ENCODE measurements around the gene ZHX3.

The ZHX3 gene

DNA sequence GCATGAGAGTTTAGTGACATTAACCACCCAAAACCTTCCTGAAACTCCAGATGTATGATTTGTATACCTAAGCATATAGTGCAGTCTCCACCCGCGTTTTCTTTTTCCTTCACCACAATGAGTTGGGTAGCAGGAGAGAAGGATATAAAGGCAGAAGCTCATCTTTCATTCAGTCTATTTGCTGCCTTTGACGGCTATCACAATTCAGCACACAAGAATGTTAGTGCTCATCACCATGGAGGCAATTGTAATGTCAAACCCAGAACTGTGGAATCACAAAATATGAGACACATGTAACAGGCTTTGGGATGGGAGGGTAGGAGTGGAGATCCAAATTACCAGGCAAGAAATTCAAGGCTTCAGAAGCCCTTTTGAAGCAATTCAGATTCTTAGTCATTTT lies 17.6 kb downstream of the ZHX3 start:
- Histone ChIP-seq H3K9me3 (no peaks in the 10 kb centered on the region), H3K27ac (no peak overlapping the region), H3K36me3 (no peaks in the 10 kb centered on the region), H3K4me3 (ENCODE audit: low read depth in 1 of 2, low read length in 1 of 2) (no peak overlapping the region), H3K27me3 (peaks cover 10% of the 10 kb centered on the region), H3K4me1 (ENCODE audit: control insufficient read depth in 1 of 2, insufficient read depth in 1 of 2, low read depth in 1 of 2, low read length in 1 of 2) (no peaks in the 10 kb centered on the region)
- TF ChIP-seq, protein P1, sequence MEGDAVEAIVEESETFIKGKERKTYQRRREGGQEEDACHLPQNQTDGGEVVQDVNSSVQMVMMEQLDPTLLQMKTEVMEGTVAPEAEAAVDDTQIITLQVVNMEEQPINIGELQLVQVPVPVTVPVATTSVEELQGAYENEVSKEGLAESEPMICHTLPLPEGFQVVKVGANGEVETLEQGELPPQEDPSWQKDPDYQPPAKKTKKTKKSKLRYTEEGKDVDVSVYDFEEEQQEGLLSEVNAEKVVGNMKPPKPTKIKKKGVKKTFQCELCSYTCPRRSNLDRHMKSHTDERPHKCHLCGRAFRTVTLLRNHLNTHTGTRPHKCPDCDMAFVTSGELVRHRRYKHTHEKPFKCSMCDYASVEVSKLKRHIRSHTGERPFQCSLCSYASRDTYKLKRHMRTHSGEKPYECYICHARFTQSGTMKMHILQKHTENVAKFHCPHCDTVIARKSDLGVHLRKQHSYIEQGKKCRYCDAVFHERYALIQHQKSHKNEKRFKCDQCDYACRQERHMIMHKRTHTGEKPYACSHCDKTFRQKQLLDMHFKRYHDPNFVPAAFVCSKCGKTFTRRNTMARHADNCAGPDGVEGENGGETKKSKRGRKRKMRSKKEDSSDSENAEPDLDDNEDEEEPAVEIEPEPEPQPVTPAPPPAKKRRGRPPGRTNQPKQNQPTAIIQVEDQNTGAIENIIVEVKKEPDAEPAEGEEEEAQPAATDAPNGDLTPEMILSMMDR (IDR thresholded peaks at IDR 0.05): no peak

DNA sequence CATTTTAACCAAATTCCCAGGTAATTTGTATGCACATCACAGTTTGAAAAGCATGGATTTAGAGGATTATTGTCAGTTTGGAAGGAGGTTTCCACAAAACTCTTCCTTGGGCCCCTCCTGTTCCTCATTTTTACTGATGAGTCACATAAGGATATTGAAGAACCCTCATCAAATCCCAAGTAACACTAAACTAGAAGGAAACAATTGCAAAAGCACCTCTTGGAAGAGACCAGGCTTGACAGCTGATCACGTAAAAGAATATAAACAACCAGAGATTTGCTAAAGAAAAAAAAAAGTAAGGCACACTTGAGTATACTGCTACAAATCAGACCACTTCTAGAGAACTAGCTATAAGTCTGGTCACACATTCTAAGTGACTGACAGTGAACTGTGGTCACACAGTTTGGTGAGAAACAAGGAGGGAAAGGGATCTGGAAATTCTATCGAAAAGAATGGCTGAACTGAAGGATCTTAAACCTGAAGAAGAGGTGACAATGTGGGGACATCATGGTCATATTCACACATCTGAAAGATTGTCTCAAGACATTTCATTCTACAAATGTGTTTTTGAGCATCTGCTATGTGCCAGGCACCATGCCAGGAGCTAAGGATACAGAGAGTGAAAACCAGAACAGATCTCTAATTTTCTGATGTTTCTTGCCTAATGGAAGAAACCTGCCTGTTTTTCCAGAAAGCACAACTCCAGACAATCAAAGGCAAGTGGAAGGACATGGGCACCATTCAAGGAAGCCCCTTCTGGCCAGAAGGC lies 24.1 kb downstream of the ZHX3 start:
- Histone ChIP-seq H3K36me3 (no peaks in the 10 kb centered on the region), H3K27ac (no peak overlapping the region), H3K9me3 (no peaks in the 10 kb centered on the region), H3K27me3 (peaks cover 54% of the 10 kb centered on the region), H3K4me1 (ENCODE audit: control insufficient read depth in 1 of 2, insufficient read depth in 1 of 2, low read depth in 1 of 2, low read length in 1 of 2) (peaks cover 3 to 11% of the 10 kb centered on the region in 2 experiments), H3K4me3 (ENCODE audit: low read depth in 1 of 2, low read length in 1 of 2) (no peak overlapping the region)
- TF ChIP-seq, protein P1 (IDR thresholded peaks at IDR 0.05): no peak

DNA sequence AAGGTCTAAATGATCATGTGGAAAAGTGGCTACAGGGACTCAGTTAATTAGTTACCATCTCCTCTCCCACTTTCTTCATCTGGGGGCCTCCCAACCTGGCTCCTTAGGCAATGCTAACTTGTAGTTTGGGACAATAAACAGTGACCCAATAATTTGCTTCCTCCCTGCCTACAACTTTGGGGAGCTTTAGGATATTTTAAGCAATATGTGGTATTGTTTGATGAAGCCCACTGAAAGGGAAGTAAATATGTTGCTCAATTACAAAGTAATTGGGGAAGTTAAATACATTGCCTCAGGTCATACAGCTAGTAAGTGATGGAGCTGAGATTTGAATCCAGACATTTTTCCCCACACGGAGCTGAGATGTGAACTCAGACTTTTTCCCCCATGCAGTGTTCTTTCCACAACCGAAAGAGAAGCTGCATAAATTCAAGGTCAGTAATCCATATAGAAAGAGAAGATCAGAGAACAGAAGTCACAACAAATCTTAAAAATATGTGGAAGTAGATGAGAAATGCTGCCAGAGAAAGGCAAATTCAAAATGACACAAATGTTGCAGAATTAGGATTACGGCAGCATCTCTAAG lies 26.6 kb downstream of the ZHX3 start:
- Histone ChIP-seq H3K4me3 (ENCODE audit: low read depth in 1 of 2, low read length in 1 of 2) (no peak overlapping the region), H3K27me3 (peaks cover 44% of the 10 kb centered on the region), H3K9me3 (no peaks in the 10 kb centered on the region), H3K4me1 (ENCODE audit: control insufficient read depth in 1 of 2, insufficient read depth in 1 of 2, low read depth in 1 of 2, low read length in 1 of 2) (peaks cover 3 to 11% of the 10 kb centered on the region in 2 experiments), H3K27ac (no peak overlapping the region), H3K36me3 (no peaks in the 10 kb centered on the region)
- TF ChIP-seq, protein P1 (IDR thresholded peaks at IDR 0.05): no peak

DNA sequence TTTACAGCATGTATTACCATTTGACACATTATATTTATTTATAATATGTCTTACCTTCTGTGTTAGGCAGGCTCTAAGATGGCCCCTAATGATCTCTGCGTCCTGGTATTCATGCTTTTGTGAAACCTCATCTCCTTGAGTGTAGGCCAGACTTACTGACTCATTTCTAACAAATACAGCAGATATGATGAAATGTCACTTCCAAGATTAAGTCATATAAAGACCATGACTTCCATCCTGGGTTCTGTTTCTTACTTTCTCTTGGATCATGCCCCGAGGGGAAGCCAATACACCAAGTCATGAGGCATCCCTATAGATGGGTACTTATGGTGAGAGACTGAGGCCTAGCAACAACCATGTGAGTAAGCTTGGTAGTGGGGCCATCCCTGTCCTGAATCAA lies 30.2 kb downstream of the ZHX3 start:
- no peaks in the 10 kb centered on the region for H3K36me3 ChIP-seq
- TF ChIP-seq, protein P1 (IDR thresholded peaks at IDR 0.05): no peak

DNA sequence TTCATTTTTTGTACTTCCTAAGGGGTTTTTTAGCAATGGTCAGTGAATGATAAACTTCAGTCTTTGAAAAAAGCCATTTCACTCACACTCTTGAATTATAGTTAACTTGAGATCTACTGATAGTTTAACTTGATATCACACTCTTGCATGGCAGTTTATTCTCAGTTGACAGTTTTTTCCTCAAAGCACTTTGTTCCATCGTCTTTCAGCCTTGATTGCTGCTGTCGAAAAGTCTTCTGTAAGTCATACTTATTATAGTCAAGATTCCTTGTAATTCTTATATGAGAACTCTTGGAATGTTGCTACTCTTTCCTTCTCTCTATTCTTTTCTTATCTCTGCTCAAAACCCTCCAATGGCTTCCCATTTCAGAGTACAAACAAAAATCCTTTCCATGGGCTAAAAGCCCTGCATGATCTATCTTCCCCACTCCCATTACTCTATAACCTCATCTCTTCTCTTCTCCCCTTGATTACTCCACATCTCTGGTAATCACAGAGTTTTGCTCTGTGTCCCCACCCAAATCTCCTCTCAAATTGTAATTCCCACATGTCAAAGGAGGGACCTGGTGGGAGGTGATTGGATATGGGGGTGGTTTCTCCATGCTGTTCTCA lies 31.2 kb downstream of the ZHX3 start:
- Histone ChIP-seq H3K9me3 (no peaks in the 10 kb centered on the region), H3K27me3 (peaks cover 16% of the 10 kb centered on the region), H3K4me3 (ENCODE audit: low read depth in 1 of 2, low read length in 1 of 2) (no peak overlapping the region), H3K27ac (no peak overlapping the region), H3K36me3 (no peaks in the 10 kb centered on the region), H3K4me1 (ENCODE audit: control insufficient read depth in 1 of 2, insufficient read depth in 1 of 2, low read depth in 1 of 2, low read length in 1 of 2) (peaks cover 3 to 11% of the 10 kb centered on the region in 2 experiments)
- TF ChIP-seq, protein P1 (IDR thresholded peaks at IDR 0.05): no peak

More for the DNA sequence above, 30.2 kb downstream of the ZHX3 start:
- Histone ChIP-seq H3K27me3 (peaks cover 23% of the 10 kb centered on the region), H3K4me3 (ENCODE audit: low read depth in 1 of 2, low read length in 1 of 2) (no peak overlapping the region), H3K9me3 (no peaks in the 10 kb centered on the region), H3K27ac (no peak overlapping the region), H3K4me1 (ENCODE audit: control insufficient read depth in 1 of 2, insufficient read depth in 1 of 2, low read depth in 1 of 2, low read length in 1 of 2) (peaks cover 3 to 11% of the 10 kb centered on the region in 2 experiments)

Measured in neutrophil (primary cell).